ENCODE results near the gene CES3.
A peak's percentile ranks its signal among the peaks of the same experiment; 100 is the strongest.

Gene CES3

GRCh38 chr16:66926171-66926947 is 34.7 kb upstream of the CES3 start:
- no peak overlapping the region for H3K4me3 ChIP-seq (ENCODE audit: low read depth, low read length)
- no peak for TF ChIP-seq CTCF (IDR thresholded peaks at IDR 0.05; ENCODE audit: low read depth, low read length)
- in situ Hi-C loops (cut with HindIII; ENCODE audit: low sequenced_read_pairs) = no loop called here
- DNase-seq (ENCODE audit: low read depth, low spot score) = no peak

GRCh38 chr16:66926961-66927436 is 34.1 kb upstream of the CES3 start:
- in situ Hi-C loops (cut with HindIII; ENCODE audit: low sequenced_read_pairs) = no loop called here
- TF ChIP-seq CTCF (IDR thresholded peaks at IDR 0.05; ENCODE audit: low read depth, low read length) = no peak
- peak; percentile 90 for DNase-seq (ENCODE audit: low read depth, low spot score)
- no peak overlapping the region for H3K4me3 ChIP-seq (ENCODE audit: low read depth, low read length)

GRCh38 chr16:66927918-66928649 is 33.0 kb upstream of the CES3 start:
- DNase-seq (ENCODE audit: low read depth, low spot score) = no peak
- H3K4me3 ChIP-seq (ENCODE audit: low read depth, low read length) = no peak overlapping the region
- no peak for TF ChIP-seq CTCF (IDR thresholded peaks at IDR 0.05; ENCODE audit: low read depth, low read length)
- in situ Hi-C loops (cut with HindIII; ENCODE audit: low sequenced_read_pairs) = no loop called here

GRCh38 chr16:66928702-66929388 is 32.2 kb upstream of the CES3 start:
- in situ Hi-C loops (cut with HindIII; ENCODE audit: low sequenced_read_pairs) = no loop called here
- peak; percentile 30 for DNase-seq (ENCODE audit: low read depth, low spot score)

GRCh38 chr16:66930189-66930588 is 30.9 kb upstream of the CES3 start:
- H3K4me3 ChIP-seq (ENCODE audit: low read depth, low read length) = no peak overlapping the region
- no peak for TF ChIP-seq CTCF (IDR thresholded peaks at IDR 0.05; ENCODE audit: low read depth, low read length)
- DNase-seq (ENCODE audit: low read depth, low spot score) = no peak
- in situ Hi-C loops (cut with HindIII; ENCODE audit: low sequenced_read_pairs) = no loop called here

More at GRCh38 chr16:66928702-66929388, 32.2 kb upstream of the CES3 start:
- peak; percentile 57 for TF ChIP-seq CTCF (IDR thresholded peaks at IDR 0.05; ENCODE audit: low read depth, low read length)
- no peak overlapping the region for H3K4me3 ChIP-seq (ENCODE audit: low read depth, low read length)

- DNase-seq (ENCODE audit: low read depth, low spot score) = no peak
- in situ Hi-C loops (cut with HindIII; ENCODE audit: low sequenced_read_pairs) = no loop called here
- H3K4me3 ChIP-seq (ENCODE audit: low read depth, low read length) = no peak overlapping the region
- TF ChIP-seq CTCF (IDR thresholded peaks at IDR 0.05; ENCODE audit: low read depth, low read length) = no peak
Observed at GRCh38 chr16:66931665-66932064, 29.4 kb upstream of the CES3 start.

Data from astrocyte of the spinal cord (primary cell).